ENCODE results near the gene TICRR. TPM values are rescaled to one million over a fixed set of nuclear protein-coding genes. Genes with fewer than 3 reads are reported as not detected.

Gene TICRR
- total and polyA plus RNA-seq, 2 of the 13 experiments (the other 11 are each of a cell fraction or from before 2014, with no cell fraction given): 4.1 to 14.3 TPM

DNA sequence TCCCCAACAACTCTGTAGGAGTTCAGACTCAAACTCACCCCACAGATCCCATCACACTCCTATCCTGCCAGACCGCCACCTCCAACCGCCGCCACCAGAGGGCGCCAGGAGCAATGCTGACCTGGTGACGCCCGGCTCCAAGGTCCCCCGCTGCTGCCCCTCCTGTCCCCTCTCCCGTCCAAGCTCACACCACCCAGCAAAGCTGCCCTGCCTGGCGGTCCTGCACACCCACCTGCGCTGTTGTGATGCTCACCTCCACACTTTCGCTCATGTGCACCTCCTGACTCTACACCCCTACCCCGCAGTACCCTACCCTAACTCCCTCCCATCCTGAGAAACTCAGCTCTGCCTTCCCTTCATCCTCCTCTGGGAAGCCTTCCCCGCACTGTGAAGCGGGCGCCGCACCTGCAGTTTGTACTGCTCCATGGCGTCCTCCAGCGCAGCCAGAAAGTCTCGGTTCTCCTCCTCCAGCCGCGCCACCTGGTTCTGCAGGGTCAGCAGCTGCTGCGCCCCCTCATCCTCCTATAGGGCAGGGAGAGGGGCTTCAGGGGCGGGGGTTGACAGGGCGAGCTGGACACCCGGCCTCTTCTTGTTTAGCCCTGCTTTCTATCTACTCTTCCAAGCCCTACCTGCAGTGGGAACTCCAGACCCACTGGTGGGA, 72.1 kb downstream of the TICRR start (continued):
- TF ChIP-seq SP1 (IDR thresholded peaks at IDR 0.05) (no peak), SP1 (CRISPR knock-in tag; IDR thresholded peaks at IDR 0.05) (no peak), MAX (IDR thresholded peaks at IDR 0.05) (peak; percentile 21; the same call in 1 of the 2 replicates), JUNB (CRISPR knock-in tag; IDR thresholded peaks at IDR 0.05; ENCODE audit: borderline replicate concordance) (no peak), ZSCAN25 (CRISPR knock-in tag; IDR thresholded peaks at IDR 0.05) (peak; percentile 88), SNAPC5 (CRISPR knock-in tag; IDR thresholded peaks at IDR 0.05; ENCODE audit: borderline replicate concordance) (no peak), PAF1 (CRISPR knock-in tag; IDR thresholded peaks at IDR 0.05) (no peak), CBX1 (IDR thresholded peaks at IDR 0.05; ENCODE audit: low read depth) (peak; percentile 50), SIX4 (CRISPR knock-in tag; IDR thresholded peaks at IDR 0.05) (no peak), CENPX (CRISPR knock-in tag; IDR thresholded peaks at IDR 0.05) (no peak), ZKSCAN5 (CRISPR knock-in tag; IDR thresholded peaks at IDR 0.05) (no peak), ZNF576 (CRISPR knock-in tag; IDR thresholded peaks at IDR 0.05) (no peak), SALL1 (CRISPR knock-in tag; IDR thresholded peaks at IDR 0.05) (peak; percentile 46; the same call in 1 of the 2 replicates), MAFF (IDR thresholded peaks at IDR 0.05; ENCODE audit: low read depth, low read length) (no peak), XRCC5 (optimal IDR thresholded peaks at IDR 0.05; ENCODE audit: low read length) (peak; percentile 73), THAP7 (CRISPR knock-in tag; IDR thresholded peaks at IDR 0.05) (no peak), FOSL2 (CRISPR knock-in tag; IDR thresholded peaks at IDR 0.05) (0 out of 2 replicates have a peak, but pooled peaks have one; percentile 21), MEIS2 (CRISPR knock-in tag; IDR thresholded peaks at IDR 0.05) (0 out of 2 replicates have a peak, but pooled peaks have one; percentile 23), SAFB2 (CRISPR knock-in tag; IDR thresholded peaks at IDR 0.05; ENCODE audit: borderline replicate concordance, low read depth) (no peak), DZIP1 (CRISPR knock-in tag; IDR thresholded peaks at IDR 0.05) (0 out of 2 replicates have a peak, but pooled peaks have one; percentile 34), MAFG (CRISPR knock-in tag; IDR thresholded peaks at IDR 0.05) (no peak)
- TF ChIP-seq, protein P1, sequence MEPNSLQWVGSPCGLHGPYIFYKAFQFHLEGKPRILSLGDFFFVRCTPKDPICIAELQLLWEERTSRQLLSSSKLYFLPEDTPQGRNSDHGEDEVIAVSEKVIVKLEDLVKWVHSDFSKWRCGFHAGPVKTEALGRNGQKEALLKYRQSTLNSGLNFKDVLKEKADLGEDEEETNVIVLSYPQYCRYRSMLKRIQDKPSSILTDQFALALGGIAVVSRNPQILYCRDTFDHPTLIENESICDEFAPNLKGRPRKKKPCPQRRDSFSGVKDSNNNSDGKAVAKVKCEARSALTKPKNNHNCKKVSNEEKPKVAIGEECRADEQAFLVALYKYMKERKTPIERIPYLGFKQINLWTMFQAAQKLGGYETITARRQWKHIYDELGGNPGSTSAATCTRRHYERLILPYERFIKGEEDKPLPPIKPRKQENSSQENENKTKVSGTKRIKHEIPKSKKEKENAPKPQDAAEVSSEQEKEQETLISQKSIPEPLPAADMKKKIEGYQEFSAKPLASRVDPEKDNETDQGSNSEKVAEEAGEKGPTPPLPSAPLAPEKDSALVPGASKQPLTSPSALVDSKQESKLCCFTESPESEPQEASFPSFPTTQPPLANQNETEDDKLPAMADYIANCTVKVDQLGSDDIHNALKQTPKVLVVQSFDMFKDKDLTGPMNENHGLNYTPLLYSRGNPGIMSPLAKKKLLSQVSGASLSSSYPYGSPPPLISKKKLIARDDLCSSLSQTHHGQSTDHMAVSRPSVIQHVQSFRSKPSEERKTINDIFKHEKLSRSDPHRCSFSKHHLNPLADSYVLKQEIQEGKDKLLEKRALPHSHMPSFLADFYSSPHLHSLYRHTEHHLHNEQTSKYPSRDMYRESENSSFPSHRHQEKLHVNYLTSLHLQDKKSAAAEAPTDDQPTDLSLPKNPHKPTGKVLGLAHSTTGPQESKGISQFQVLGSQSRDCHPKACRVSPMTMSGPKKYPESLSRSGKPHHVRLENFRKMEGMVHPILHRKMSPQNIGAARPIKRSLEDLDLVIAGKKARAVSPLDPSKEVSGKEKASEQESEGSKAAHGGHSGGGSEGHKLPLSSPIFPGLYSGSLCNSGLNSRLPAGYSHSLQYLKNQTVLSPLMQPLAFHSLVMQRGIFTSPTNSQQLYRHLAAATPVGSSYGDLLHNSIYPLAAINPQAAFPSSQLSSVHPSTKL (CRISPR knock-in tag; IDR thresholded peaks at IDR 0.05): no peak
